BLaER1 treated with 17β-estradiol and CSF1 and Interleukin-3, amounts not matched to agents 10 nM and 100 nM (cell line): ENCODE results near the gene ODR4.
"Not testable (repeated sequence)": the region's sequence is repeated elsewhere in the genome, so short reads cannot be mapped to it uniquely, and the experiment has no call there.

Source experiments
- H3K27ac ChIP-seq, 11 experiments: shearing (Covaris generic); formaldehyde crosslinking; 2 replicates each; pipeline ENCODE4 v1.8.1; 2022
- H3K27me3 ChIP-seq, 11 experiments: shearing (Covaris generic); formaldehyde crosslinking; 2 replicates each; pipeline ENCODE4 v1.8.1; 2022
- H3K36me3 ChIP-seq, 11 experiments: shearing (Covaris generic); formaldehyde crosslinking; 2 replicates each; pipeline ENCODE4 v1.8.1; 2022
- H3K4me1 ChIP-seq, 10 experiments: shearing (Covaris generic); formaldehyde crosslinking; 2 replicates each; pipeline ENCODE4 v1.8.1; 2022
- H3K4me2 ChIP-seq, 11 experiments: shearing (Covaris generic); formaldehyde crosslinking; 2 replicates each; pipeline ENCODE4 v1.8.1; 2022
- H3K4me3 ChIP-seq, 10 experiments: shearing (Covaris generic); formaldehyde crosslinking; 2 replicates each; pipeline ENCODE4 v1.8.1; 2022
- H3K9ac ChIP-seq, 11 experiments: shearing (Covaris generic); formaldehyde crosslinking; 2 replicates each; pipeline ENCODE4 v1.8.1; 2022
- H3K9me3 ChIP-seq, 11 experiments: shearing (Covaris generic); formaldehyde crosslinking; replicated peaks in 1 of 11; 2 replicates each; pipeline ENCODE4 v1.8.1; 2022
- H4K20me1 ChIP-seq, 11 experiments: shearing (Covaris generic); formaldehyde crosslinking; 2 replicates each; pipeline ENCODE4 v1.8.1; 2022
- Cebpa-rat ChIP-seq, 11 experiments: shearing (Covaris generic); IDR thresholded peaks; 2 replicates each; pipeline ENCODE4 v1.8.1; 2022

Gene ODR4

DNA sequence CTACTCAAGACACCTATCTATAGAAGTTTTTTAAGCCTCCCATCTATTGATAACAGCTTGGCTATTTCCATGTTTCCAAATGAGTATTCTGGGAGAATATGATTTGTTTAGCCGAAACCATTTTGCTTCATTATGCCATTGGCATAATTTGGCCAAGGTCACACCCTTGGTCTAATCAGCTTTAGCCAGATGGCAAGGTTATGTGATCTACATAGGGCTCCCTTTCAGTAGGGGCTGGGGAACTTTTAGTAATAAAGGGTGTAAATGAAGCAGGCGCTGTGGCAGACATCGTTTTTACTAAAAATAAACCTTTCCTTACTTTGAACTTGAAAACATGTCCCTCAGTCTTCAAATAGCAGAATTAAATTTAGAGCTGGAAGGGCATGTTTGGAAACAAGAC, 88.3 kb downstream of the ODR4 start:
- no peak overlapping the region for H3K4me2 ChIP-seq
- no peak overlapping the region for H3K27ac ChIP-seq
- no peaks in the 10 kb centered on the region for H3K4me1 ChIP-seq
- H3K9ac ChIP-seq: no peak overlapping the region
- no peak for TF ChIP-seq Cebpa-rat (IDR thresholded peaks at IDR 0.05)
- H3K9me3 ChIP-seq: no peaks in the 10 kb centered on the region
- no peaks in the 10 kb centered on the region for H4K20me1 ChIP-seq
- no peaks in the 10 kb centered on the region for H3K36me3 ChIP-seq
- H3K27me3 ChIP-seq: no peaks in the 10 kb centered on the region
- no peak overlapping the region for H3K4me3 ChIP-seq

DNA sequence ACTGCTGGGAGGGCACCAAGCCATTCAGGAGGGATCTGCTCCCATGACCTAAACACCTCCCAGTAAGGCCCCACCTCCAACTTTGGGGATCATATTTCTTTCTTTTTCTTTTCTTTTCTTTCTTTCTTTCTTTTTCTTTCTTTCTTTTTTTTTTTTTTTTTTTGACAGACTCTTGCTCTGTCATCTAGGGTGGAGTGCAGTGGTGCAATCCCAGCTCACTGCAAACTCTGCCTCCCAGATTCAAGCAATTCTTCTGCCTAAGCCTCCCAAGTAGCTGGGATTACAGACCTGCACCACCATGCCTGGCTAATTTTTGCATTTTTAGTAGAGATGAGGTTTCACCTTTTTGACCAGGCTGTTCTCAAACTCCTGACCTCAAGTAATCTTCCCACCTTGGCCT, 89.9 kb downstream of the ODR4 start:
- not testable (repeated sequence) for H3K27me3 ChIP-seq, H3K4me2 ChIP-seq, H3K27ac ChIP-seq, H3K9me3 ChIP-seq, H3K36me3 ChIP-seq, H4K20me1 ChIP-seq, H3K4me1 ChIP-seq, H3K9ac ChIP-seq, H3K4me3 ChIP-seq

DNA sequence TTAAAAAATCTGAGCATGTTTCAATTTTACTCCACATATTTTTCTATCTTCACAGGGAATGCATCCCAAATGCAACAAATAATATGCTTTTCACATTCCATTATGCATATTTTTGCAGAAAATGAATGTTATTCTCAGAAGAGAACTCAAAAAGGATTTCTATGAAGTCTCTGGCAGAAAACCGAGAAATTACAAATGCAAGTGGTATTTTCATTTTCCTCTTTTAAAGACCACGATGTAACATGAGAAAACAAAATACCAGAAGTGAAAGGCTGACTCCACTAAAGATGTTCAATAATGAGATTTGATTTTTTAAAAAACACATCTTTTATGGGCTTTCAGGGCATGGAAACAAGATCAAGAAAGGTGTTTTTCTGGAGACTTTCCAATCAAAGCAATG, 90.3 kb downstream of the ODR4 start:
- Histone ChIP-seq H3K4me3 (no peak overlapping the region), H3K27me3 (no peaks in the 10 kb centered on the region), H3K27ac (no peak overlapping the region), H3K9me3 (no peaks in the 10 kb centered on the region), H3K4me1 (no peaks in the 10 kb centered on the region), H3K36me3 (no peaks in the 10 kb centered on the region), H4K20me1 (no peaks in the 10 kb centered on the region), H3K9ac (no peak overlapping the region), H3K4me2 (no peak overlapping the region)
- no peak for TF ChIP-seq Cebpa-rat (IDR thresholded peaks at IDR 0.05)
